SKM-1 treated with dmso at 0.1 percent for 144 hours (cell line): ENCODE measurements around the gene HSPG2.
"Not testable (repeated sequence)": the region's sequence is repeated elsewhere in the genome, so short reads cannot be mapped to it uniquely, and the experiment has no call there.

Source experiments
- DNase-seq: peaks from one replicate; lab custom pipeline; 2025; ENCODE audit not compliant: unreplicated experiment; lab: John Stamatoyannopoulos, UW

The HSPG2 gene

GRCh38 chr1:21935393-21935804, 1.7 kb downstream of the HSPG2 start:
- no peak for DNase-seq

- DNase-seq = no peak
Observed at GRCh38 chr1:21933397-21934248, 3.5 kb downstream of the HSPG2 start.

GRCh38 chr1:21932127-21932526, 5.0 kb downstream of the HSPG2 start:
- DNase-seq = peak; percentile 47

GRCh38 chr1:21931171-21932093, 5.7 kb downstream of the HSPG2 start:
- no peak for DNase-seq

- DNase-seq = no peak
Observed at GRCh38 chr1:21930629-21931170, 6.4 kb downstream of the HSPG2 start.

- DNase-seq = no peak
Observed at GRCh38 chr1:21930080-21930571, 7.0 kb downstream of the HSPG2 start.

- DNase-seq = no peak
Observed at GRCh38 chr1:21927533-21928237, 9.4 kb downstream of the HSPG2 start.

- DNase-seq = no peak
Observed at GRCh38 chr1:21926814-21927532, 10.1 kb downstream of the HSPG2 start.

- no peak for DNase-seq
Observed at GRCh38 chr1:21926065-21926464, 11.0 kb downstream of the HSPG2 start.

GRCh38 chr1:21925334-21925940, 11.7 kb downstream of the HSPG2 start:
- DNase-seq = no peak

GRCh38 chr1:21924503-21925005, 12.6 kb downstream of the HSPG2 start:
- peak; percentile 78 for DNase-seq

GRCh38 chr1:21922090-21923013, 14.8 kb downstream of the HSPG2 start:
- no peak for DNase-seq

GRCh38 chr1:21921100-21921875, 15.8 kb downstream of the HSPG2 start:
- no peak for DNase-seq

GRCh38 chr1:21919520-21919919, 17.6 kb downstream of the HSPG2 start:
- DNase-seq = no peak

- not testable (repeated sequence) for DNase-seq
Observed at GRCh38 chr1:21917239-21917631, 19.9 kb downstream of the HSPG2 start.

GRCh38 chr1:21916447-21917238, 20.5 kb downstream of the HSPG2 start:
- no peak for DNase-seq
